ENCODE results near the gene CUTA.

The CUTA gene

GRCh38 chr6:33434961-33435360 lies 17.1 kb upstream of the CUTA start:
- Histone ChIP-seq H3K4me1 (ENCODE audit: control insufficient read depth, insufficient read depth, low read length) (peaks cover 17% of the 10 kb centered on the region), H3K27me3 (ENCODE audit: control insufficient read depth, insufficient read depth, low read length) (no peaks in the 10 kb centered on the region), H3K9me3 (ENCODE audit: control insufficient read depth, insufficient read depth, low read length) (no peaks in the 10 kb centered on the region), H3K36me3 (ENCODE audit: control insufficient read depth, insufficient read depth, low read length) (peaks cover 43% of the 10 kb centered on the region), H3K4me3 (ENCODE audit: low read depth, low read length) (no peak overlapping the region), H3K9ac (ENCODE audit: low read depth, low read length) (no peak overlapping the region)

GRCh38 chr6:33433544-33434191 lies 15.8 kb upstream of the CUTA start:
- Histone ChIP-seq H3K36me3 (ENCODE audit: control insufficient read depth, insufficient read depth, low read length) (peaks cover 34% of the 10 kb centered on the region), H3K4me1 (ENCODE audit: control insufficient read depth, insufficient read depth, low read length) (peaks cover 21% of the 10 kb centered on the region), H3K9ac (ENCODE audit: low read depth, low read length) (no peak overlapping the region), H3K4me3 (ENCODE audit: low read depth, low read length) (peak overlapping the region; percentile 89), H3K9me3 (ENCODE audit: control insufficient read depth, insufficient read depth, low read length) (no peaks in the 10 kb centered on the region), H3K27me3 (ENCODE audit: control insufficient read depth, insufficient read depth, low read length) (no peaks in the 10 kb centered on the region)

DNA sequence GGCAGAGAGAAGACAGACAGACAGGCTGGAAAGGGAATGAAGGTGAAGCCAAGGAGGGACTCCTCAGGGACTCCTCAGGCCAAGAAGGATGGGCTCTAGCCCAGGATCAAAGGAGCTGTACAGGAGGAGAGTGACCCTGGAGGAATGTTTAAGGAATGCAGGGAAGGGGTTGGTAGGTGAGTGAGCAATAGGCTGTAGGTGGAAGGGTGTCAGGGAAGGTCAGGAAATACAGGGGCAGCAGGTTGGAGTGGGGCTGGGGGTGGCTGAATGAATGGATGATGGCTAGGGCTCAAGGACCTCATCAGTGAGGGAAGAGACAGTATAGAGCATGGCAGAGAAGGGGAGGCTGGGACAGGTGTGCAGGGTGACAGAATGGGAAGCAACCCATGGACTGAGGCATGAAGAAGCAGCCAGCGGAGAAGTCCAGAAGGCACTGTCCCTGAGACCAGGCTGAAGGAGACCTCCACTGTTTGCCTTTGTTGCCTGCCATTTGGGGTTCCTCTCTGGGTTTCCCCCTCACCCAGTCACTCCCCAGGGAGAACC lies 15.2 kb upstream of the CUTA start:
- Histone ChIP-seq H3K4me1 (ENCODE audit: control insufficient read depth, insufficient read depth, low read length) (peaks cover 23% of the 10 kb centered on the region), H3K36me3 (ENCODE audit: control insufficient read depth, insufficient read depth, low read length) (peaks cover 28% of the 10 kb centered on the region), H3K27me3 (ENCODE audit: control insufficient read depth, insufficient read depth, low read length) (no peaks in the 10 kb centered on the region), H3K4me3 (ENCODE audit: low read depth, low read length) (peak overlapping the region; percentile 89), H3K9ac (ENCODE audit: low read depth, low read length) (peak overlapping the region; percentile 54), H3K9me3 (ENCODE audit: control insufficient read depth, insufficient read depth, low read length) (no peaks in the 10 kb centered on the region)

GRCh38 chr6:33432546-33432945 lies 14.6 kb upstream of the CUTA start:
- H3K4me1 ChIP-seq (ENCODE audit: control insufficient read depth, insufficient read depth, low read length), result peaks cover 23% of the 10 kb centered on the region

DNA sequence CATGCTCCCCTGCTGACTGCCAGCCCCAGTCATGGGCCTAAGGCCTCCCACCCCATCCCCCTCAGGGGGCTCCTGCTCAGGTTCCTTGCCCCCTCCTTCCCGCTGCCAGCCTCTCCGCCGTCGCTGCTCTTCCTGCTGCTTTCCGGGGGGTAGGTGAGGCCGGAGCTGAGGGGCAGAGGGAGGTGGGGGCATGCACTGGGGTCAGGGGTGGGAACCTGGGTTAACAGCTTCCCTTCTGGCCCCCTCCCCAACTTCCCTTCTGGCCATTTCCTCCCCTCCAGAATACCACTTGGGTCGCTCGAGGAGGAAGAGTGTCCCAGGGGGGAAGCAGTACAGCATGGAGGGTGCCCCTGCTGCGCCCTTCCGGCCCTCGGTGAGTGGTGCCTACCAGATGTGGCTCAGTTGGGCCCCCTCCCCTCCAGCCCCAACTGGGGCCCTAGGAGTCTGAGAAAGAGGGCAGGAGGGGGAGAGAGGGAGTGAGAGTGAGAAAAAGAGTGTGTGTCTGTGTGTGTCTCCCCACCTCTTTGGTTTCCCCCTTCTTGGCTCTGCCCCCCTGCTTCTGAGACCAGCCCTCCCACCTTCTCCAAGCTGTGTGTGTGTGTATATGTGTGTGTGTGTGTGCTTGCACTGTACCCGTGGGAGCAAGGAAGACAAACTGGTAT lies 14.1 kb upstream of the CUTA start:
- H3K9ac ChIP-seq (ENCODE audit: low read depth, low read length), result peak overlapping the region; percentile 73
- peak overlapping the region; percentile 89 for H3K4me3 ChIP-seq (ENCODE audit: low read depth, low read length)
- no peaks in the 10 kb centered on the region for H3K9me3 ChIP-seq (ENCODE audit: control insufficient read depth, insufficient read depth, low read length)
- peaks cover 18% of the 10 kb centered on the region for H3K36me3 ChIP-seq (ENCODE audit: control insufficient read depth, insufficient read depth, low read length)
- no peaks in the 10 kb centered on the region for H3K27me3 ChIP-seq (ENCODE audit: control insufficient read depth, insufficient read depth, low read length)
- H3K4me1 ChIP-seq (ENCODE audit: control insufficient read depth, insufficient read depth, low read length), result peaks cover 25% of the 10 kb centered on the region

More at GRCh38 chr6:33432546-33432945, 14.6 kb upstream of the CUTA start:
- Histone ChIP-seq H3K9me3 (ENCODE audit: control insufficient read depth, insufficient read depth, low read length) (no peaks in the 10 kb centered on the region), H3K4me3 (ENCODE audit: low read depth, low read length) (peak overlapping the region; percentile 89), H3K27me3 (ENCODE audit: control insufficient read depth, insufficient read depth, low read length) (no peaks in the 10 kb centered on the region), H3K36me3 (ENCODE audit: control insufficient read depth, insufficient read depth, low read length) (peaks cover 23% of the 10 kb centered on the region), H3K9ac (ENCODE audit: low read depth, low read length) (peak overlapping the region; percentile 60)

DNA sequence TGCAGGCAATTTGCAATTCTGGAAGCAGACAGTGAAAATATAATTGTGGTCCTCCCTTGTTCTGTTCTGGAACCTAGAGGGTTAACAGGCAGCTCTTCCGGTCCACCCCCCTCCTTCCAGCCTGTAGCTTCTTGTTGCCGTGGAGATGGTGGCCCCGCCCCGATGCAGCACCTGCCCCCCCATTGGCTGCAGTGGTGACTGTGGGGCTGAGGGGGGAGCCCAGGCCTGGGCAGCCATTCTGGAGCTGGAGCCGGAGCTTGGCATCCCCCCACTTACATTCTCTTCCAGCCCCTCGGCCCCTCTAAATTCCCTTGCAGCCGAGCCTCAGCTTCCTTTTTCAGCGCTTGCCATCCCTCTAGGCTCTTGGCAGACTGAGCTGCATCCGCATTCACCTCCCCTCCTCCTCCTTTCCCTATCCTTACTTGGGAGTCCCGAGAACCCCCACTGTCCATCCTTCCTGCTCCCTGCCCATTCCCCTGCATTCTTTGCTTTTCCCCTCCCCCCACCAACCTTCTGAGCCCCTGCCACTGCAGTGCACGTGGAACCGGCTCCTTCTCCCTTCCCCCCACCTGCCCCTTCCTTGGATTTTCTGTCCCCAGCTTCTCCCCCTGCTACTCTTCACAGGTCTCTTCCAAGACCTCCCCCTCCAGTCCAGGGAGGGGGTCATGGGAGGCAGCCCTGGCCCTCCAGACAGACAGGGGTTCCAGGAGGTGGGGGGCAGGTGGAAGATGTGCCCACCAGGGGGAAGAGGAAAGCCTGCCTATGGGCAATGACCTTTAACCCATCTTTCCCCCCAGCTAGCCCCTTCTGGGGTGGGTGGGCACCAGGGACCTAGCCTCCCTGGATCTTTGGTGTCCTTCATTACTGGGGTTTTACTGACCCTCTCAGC lies 13.3 kb upstream of the CUTA start:
- Histone ChIP-seq H3K36me3 (ENCODE audit: control insufficient read depth, insufficient read depth, low read length) (peaks cover 12% of the 10 kb centered on the region), H3K4me3 (ENCODE audit: low read depth, low read length) (peak overlapping the region; percentile 89), H3K4me1 (ENCODE audit: control insufficient read depth, insufficient read depth, low read length) (peaks cover 26% of the 10 kb centered on the region), H3K9ac (ENCODE audit: low read depth, low read length) (peak overlapping the region; percentile 73), H3K9me3 (ENCODE audit: control insufficient read depth, insufficient read depth, low read length) (no peaks in the 10 kb centered on the region), H3K27me3 (ENCODE audit: control insufficient read depth, insufficient read depth, low read length) (no peaks in the 10 kb centered on the region)

DNA sequence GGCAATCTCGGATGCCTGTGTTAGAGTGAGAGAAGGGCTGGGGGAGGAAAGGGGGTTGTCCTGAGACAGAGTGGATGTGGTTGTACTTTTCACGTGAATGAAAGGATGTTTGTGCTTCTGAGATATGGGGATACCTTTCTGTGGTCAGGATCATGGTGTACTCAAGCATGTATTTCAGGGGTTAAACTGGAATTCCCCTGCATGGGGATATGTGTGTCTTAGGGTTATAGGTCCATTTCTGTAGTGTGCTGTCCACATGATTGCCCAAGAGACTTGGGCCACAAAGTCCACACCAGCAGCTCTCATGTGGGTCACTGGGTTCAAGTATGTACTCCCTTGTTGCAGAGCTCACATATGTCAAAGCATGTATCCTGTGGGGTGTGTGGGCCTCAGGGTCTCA lies 12.4 kb upstream of the CUTA start:
- Histone ChIP-seq H3K9ac (ENCODE audit: low read depth, low read length) (no peak overlapping the region), H3K4me1 (ENCODE audit: control insufficient read depth, insufficient read depth, low read length) (peaks cover 26% of the 10 kb centered on the region), H3K27me3 (ENCODE audit: control insufficient read depth, insufficient read depth, low read length) (no peaks in the 10 kb centered on the region), H3K4me3 (ENCODE audit: low read depth, low read length) (no peak overlapping the region), H3K36me3 (ENCODE audit: control insufficient read depth, insufficient read depth, low read length) (peaks cover 4% of the 10 kb centered on the region), H3K9me3 (ENCODE audit: control insufficient read depth, insufficient read depth, low read length) (no peaks in the 10 kb centered on the region)

DNA sequence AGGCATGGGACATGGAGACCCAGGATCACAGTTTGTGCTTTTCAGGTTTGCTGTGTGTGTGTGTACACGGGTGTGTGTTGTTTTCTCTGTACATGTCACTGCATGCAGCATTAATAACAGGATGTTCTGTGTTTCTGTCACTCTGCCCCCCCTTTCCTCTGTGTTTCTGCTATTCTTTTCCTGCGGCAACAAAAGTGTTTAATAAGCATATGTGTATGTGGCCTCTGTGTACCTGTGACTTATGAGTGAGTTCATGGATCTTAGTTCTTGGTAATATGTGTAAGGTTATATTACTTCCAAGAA lies 11.8 kb upstream of the CUTA start:
- no peak overlapping the region for H3K9ac ChIP-seq (ENCODE audit: low read depth, low read length)
- peaks cover 27% of the 10 kb centered on the region for H3K4me1 ChIP-seq (ENCODE audit: control insufficient read depth, insufficient read depth, low read length)
- H3K9me3 ChIP-seq (ENCODE audit: control insufficient read depth, insufficient read depth, low read length), result no peaks in the 10 kb centered on the region
- H3K4me3 ChIP-seq (ENCODE audit: low read depth, low read length), result no peak overlapping the region
- H3K27me3 ChIP-seq (ENCODE audit: control insufficient read depth, insufficient read depth, low read length), result no peaks in the 10 kb centered on the region
- H3K36me3 ChIP-seq (ENCODE audit: control insufficient read depth, insufficient read depth, low read length), result no peaks in the 10 kb centered on the region

DNA sequence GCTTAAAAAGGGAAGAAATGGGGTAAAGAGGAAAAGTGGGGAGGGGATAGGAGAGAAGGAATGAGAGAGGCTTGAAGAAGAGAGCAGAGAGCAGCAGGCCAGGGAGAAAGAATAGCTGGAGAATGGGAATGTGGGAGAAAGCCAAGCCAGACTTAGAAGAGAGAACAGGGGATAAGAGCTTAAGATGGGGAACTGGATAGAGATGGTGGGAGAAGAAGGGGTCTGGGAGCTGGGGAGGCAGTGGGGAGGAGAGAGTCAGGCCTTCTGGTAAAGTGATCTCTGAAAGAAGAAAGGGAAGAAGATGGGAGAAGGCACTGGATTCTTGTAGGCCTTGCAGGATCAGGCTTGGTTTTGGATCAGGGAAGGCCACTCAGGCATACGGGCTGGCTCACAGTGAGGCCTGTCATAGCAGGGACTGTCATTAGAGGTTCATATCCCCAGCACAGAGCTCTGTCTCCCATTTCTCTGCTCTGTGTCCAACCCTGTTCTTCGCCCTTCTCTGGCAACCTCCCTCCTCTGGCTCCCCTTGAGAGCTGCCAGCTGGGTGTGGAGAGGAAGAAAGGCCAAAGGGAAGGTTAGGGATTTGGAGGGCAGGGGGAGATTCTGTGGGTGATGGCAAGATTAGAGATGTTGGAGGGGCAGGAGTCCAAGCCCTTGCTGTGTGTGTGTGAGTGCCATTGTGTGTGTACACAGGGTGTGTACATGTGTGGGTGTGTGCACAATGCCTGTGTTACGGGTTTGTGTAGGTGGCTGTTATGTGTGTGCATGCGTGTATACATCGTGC lies 11.3 kb upstream of the CUTA start:
- Histone ChIP-seq H3K9me3 (ENCODE audit: control insufficient read depth, insufficient read depth, low read length) (no peaks in the 10 kb centered on the region), H3K27me3 (ENCODE audit: control insufficient read depth, insufficient read depth, low read length) (no peaks in the 10 kb centered on the region), H3K9ac (ENCODE audit: low read depth, low read length) (peak overlapping the region; percentile 54), H3K36me3 (ENCODE audit: control insufficient read depth, insufficient read depth, low read length) (no peaks in the 10 kb centered on the region), H3K4me3 (ENCODE audit: low read depth, low read length) (peak overlapping the region; percentile 63), H3K4me1 (ENCODE audit: control insufficient read depth, insufficient read depth, low read length) (peaks cover 31% of the 10 kb centered on the region)

DNA sequence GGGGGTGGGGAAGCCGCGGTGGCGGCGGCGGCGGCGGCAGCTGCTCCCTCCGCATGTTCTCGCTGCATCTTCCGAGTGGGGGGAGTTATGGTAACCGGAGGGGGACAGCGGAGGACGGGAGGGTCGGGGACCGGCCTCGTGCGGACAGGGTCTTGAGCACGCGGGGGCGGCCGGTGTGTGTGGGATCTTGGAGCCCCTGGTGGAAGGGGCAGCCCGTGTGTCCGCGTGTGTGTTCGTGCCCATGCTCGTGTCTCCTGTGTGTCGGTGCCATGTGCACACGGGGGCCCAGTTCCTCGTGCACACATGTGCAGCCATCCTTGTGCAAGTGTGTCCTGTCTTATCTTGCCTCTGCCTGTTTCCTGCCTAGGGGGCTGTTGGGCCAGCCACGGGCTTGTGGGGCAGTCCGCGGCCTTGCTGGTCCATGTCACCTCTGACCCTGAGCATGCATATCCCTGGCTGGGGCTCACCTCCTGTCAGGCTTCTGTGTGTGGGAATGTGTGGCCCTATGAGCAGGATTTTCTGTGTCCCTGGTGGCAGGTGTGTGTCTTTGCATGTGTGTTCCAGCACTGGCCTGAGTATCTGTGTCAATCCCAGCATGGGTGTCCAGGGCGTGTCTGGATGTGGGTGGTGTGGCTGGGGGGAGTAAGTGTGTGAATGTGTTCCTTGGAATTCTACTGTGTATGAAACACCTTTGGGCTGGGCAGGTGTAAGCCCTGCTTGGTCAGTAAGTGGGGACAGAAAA lies 10.5 kb upstream of the CUTA start:
- H3K4me1 ChIP-seq (ENCODE audit: control insufficient read depth, insufficient read depth, low read length), result peaks cover 28% of the 10 kb centered on the region
- H3K9me3 ChIP-seq (ENCODE audit: control insufficient read depth, insufficient read depth, low read length), result no peaks in the 10 kb centered on the region
- H3K9ac ChIP-seq (ENCODE audit: low read depth, low read length), result no peak overlapping the region
- H3K4me3 ChIP-seq (ENCODE audit: low read depth, low read length), result peak overlapping the region; percentile 63
- no peaks in the 10 kb centered on the region for H3K27me3 ChIP-seq (ENCODE audit: control insufficient read depth, insufficient read depth, low read length)
- peaks cover 5% of the 10 kb centered on the region for H3K36me3 ChIP-seq (ENCODE audit: control insufficient read depth, insufficient read depth, low read length)

All from iPS-15b (cell line).